Activated T-cell treated with anti-CD3 and anti-CD28 coated beads, Interleukin-2, amount 50 U/mL, for 24 hours (primary cell): ENCODE results near the gene TRIM64.
"Not testable (repeated sequence)": the region's sequence is repeated elsewhere in the genome, so short reads cannot be mapped to it uniquely, and the experiment has no call there.

ENCODE experiments used
- DNase-seq: peaks from one replicate; pipeline ENCODE4 v3.0.0-alpha.2; 2020
- H3K27ac Mint-ChIP-seq: 2 replicates; pipeline ENCODE4 v1.8.0; 2020; ENCODE audit warnings: mild to moderate bottlenecking, mixed read lengths
- H3K27me3 Mint-ChIP-seq: 2 replicates; pipeline ENCODE4 v1.8.0; 2020; ENCODE audit warnings: mixed read lengths
- H3K36me3 Mint-ChIP-seq: 2 replicates; pipeline ENCODE4 v1.8.0; 2020; ENCODE audit warnings: low read depth, mixed read lengths
- H3K4me1 Mint-ChIP-seq: 2 replicates; pipeline ENCODE4 v1.8.0; 2020; ENCODE audit warnings: low read depth, mixed read lengths
- H3K4me3 Mint-ChIP-seq: 2 replicates; pipeline ENCODE4 v1.8.0; 2020; ENCODE audit warnings: mild to moderate bottlenecking, moderate library complexity, mixed read lengths
- H3K9me3 Mint-ChIP-seq: 2 replicates; pipeline ENCODE4 v1.8.0; 2020; ENCODE audit warnings: mixed read lengths

Gene TRIM64

GRCh38 chr11:89965737-89966136 is at the start of gene TRIM64:
Gene TRIM64 (plus strand): TSS chr11:89966037. CDS start chr11:89968504, 2,467 bp downstream.
- not testable (repeated sequence) for H3K9me3 Mint-ChIP-seq, DNase-seq, H3K27ac Mint-ChIP-seq, H3K4me1 Mint-ChIP-seq, H3K4me3 Mint-ChIP-seq, H3K36me3 Mint-ChIP-seq, H3K27me3 Mint-ChIP-seq

DNA sequence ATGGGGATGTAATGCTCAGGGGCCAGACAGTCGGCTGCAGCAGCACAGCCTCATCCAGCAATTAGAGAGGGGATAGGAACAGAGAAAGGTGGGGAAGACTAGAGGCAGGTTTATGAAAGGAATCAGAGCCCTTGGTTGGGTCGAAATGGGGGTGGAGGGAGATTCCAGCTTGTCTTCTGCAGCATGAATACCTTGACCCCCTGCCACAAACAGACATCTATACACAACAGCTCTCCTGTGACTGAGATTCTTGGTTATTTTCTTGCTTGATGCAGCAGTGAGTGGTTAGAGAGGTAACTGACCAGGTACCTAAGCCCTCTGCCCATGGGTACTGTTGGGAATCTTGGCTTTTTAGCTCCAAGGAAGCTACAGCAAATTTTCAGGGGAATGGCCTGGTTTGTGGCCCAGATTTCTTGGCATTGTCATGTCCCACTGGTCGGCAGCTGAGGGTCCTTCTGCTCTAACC is 43.6 kb upstream of the TRIM64 start, which contains the start of gene TRIM49D1:
Gene TRIM49D1, minus strand, starts transcription at position 51 of the 466 bp plus-strand sequence. CDS start 4,535 bp downstream, outside the sequence.
- H3K27ac Mint-ChIP-seq = no peak within 1 kb of the TSS
- no peaks in the 10 kb centered on the region for H3K9me3 Mint-ChIP-seq
- H3K4me1 Mint-ChIP-seq = no peaks in the 10 kb centered on the region
- H3K36me3 Mint-ChIP-seq = no peaks in the 10 kb centered on the region
- DNase-seq = no peak
- no peak within 1 kb of the TSS for H3K4me3 Mint-ChIP-seq
- H3K27me3 Mint-ChIP-seq = no peaks in the 10 kb centered on the region

- not testable (repeated sequence) for H3K4me3 Mint-ChIP-seq, H3K4me1 Mint-ChIP-seq, H3K36me3 Mint-ChIP-seq, DNase-seq, H3K9me3 Mint-ChIP-seq, H3K27ac Mint-ChIP-seq, H3K27me3 Mint-ChIP-seq
Observed at GRCh38 chr11:89923764-89924163, 42.1 kb upstream of the TRIM64 start, which contains the start of gene TRIM49D2. Gene TRIM49D2 (plus strand): TSS chr11:89924064. CDS start chr11:89926762, 2,698 bp downstream.

DNA sequence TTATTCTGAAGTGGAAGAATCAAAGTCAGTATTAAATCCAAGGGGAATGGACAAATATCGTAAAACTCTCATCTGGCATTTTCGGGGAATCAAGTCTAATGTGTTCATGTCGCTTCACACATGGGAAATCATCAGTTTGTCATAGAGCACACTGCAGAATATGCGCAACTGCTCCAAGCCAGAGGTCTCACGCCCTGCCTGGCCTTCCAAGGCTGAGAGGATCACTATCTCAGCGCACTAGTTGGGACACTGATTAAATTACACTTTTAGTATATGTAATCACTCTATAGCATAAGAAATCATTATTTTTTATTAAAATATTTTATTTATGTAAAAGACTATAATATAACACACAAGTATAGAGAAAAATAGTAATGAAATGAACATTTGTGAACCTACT is 5.0 kb upstream of the TRIM64 start:
- H3K4me1 Mint-ChIP-seq, H3K27ac Mint-ChIP-seq, H3K36me3 Mint-ChIP-seq, H3K9me3 Mint-ChIP-seq, DNase-seq, H3K27me3 Mint-ChIP-seq, H3K4me3 Mint-ChIP-seq: not testable (repeated sequence)
